ENCODE measurements around the gene SLMAP.

GRCh38 chr3:57971975-57972374 is 215.9 kb downstream of the SLMAP start:
- TF ChIP-seq CTCF (optimal IDR thresholded peaks at IDR 0.05 in 1 of 3, IDR thresholded peaks at IDR 0.05 in 1 of 3, conservative IDR thresholded peaks at IDR 0.05 in 1 of 3; ENCODE audit: extremely low read depth in 1 of 3, insufficient read depth in 2 of 3, low read length in 3 of 3) (no peak), EZH2 (IDR thresholded peaks at IDR 0.05; ENCODE audit: low read length) (no peak)
